ENCODE results near the gene DUOXA1. TPM values are rescaled to one million over a fixed set of nuclear protein-coding genes. Genes with fewer than 3 reads are reported as not detected.

The DUOXA1 gene
- polyA plus RNA-seq, 2 of the 4 experiments (the other 2 are of a cell fraction), result 0.18 to 0.23 TPM

GRCh38 chr15:45134046-45134445 is 4.4 kb upstream of the DUOXA1 start:
- no peak overlapping the region for H3K4me2 ChIP-seq
- WGBS (ENCODE audit: missing lambda C conversion rate), result 70% methylated on average over 3 of the region's 7 CpGs

GRCh38 chr15:45133561-45133920 is 3.9 kb upstream of the DUOXA1 start:
- Histone ChIP-seq H3K27ac (no peak overlapping the region), H3K4me2 (no peak overlapping the region), H3K4me1 (no peaks in the 10 kb centered on the region), H3K4me3 (no peak overlapping the region), H3K9me3 (no peaks in the 10 kb centered on the region)
- POLR2A ChIA-PET, result no interaction called here
- TF ChIP-seq MAZ (IDR thresholded peaks at IDR 0.05; ENCODE audit: borderline replicate concordance, low read depth, low read length) (no peak), TP53 (CRISPR knock-in tag; IDR thresholded peaks at IDR 0.05) (no peak), RCOR1 (IDR thresholded peaks at IDR 0.05; ENCODE audit: low read depth, low read length) (no peak), REST (IDR thresholded peaks at IDR 0.05) (no peak), SMC3 (IDR thresholded peaks at IDR 0.05) (no peak), ELK1 (IDR thresholded peaks at IDR 0.05; ENCODE audit: low read depth, low read length) (no peak), HOXB5 (CRISPR knock-in tag; IDR thresholded peaks at IDR 0.05) (no peak), HOXA7 (CRISPR knock-in tag; IDR thresholded peaks at IDR 0.05) (no peak), POLR2AphosphoS2 (conservative IDR thresholded peaks at IDR 0.05; ENCODE audit: low read length) (no peak), JUN (IDR thresholded peaks at IDR 0.05) (no peak), MYC (IDR thresholded peaks at IDR 0.05; ENCODE audit: borderline replicate concordance, low read length) (no peak), BCL3 (IDR thresholded peaks at IDR 0.05) (no peak)
- no peak for ATAC-seq
- WGBS (ENCODE audit: missing lambda C conversion rate), result 74% methylated on average over 5 of the region's 5 CpGs
- CTCF ChIA-PET, result interaction anchor here (1.6 to 2.1 kb wide), 2 partner anchors 12 to 15 kb away, joined by 4 to 6 read pairs; no protein-coding TSS in a partner anchor
- no peak for DNase-seq (ENCODE audit: low read depth in 1 of 2, low spot score in 1 of 2)
- no peak for FAIRE-seq

More at GRCh38 chr15:45134046-45134445, 4.4 kb upstream of the DUOXA1 start:
- DNase-seq (ENCODE audit: low read depth in 1 of 2, low spot score in 1 of 2) (no peak), ATAC-seq (no peak), FAIRE-seq (no peak)
- Histone ChIP-seq H3K4me3 (no peak overlapping the region), H3K27ac (no peak overlapping the region), H3K4me1 (no peaks in the 10 kb centered on the region), H3K9me3 (no peaks in the 10 kb centered on the region)
- ChIA-PET POLR2A (no interaction called here), CTCF (interaction anchor here (2.1 kb wide), 1 partner anchor 16 kb away, joined by 6 read pairs; no protein-coding TSS in a partner anchor)
- TF ChIP-seq NFE2L2 (conservative IDR thresholded peaks at IDR 0.05; ENCODE audit: low read length), result no peak
- TF ChIP-seq CTCF (IDR thresholded peaks at IDR 0.05), result no peak
- TF ChIP-seq POLR2AphosphoS2 (conservative IDR thresholded peaks at IDR 0.05; ENCODE audit: low read length), result no peak
- TF ChIP-seq USF2 (IDR thresholded peaks at IDR 0.05), result no peak
- TF ChIP-seq RNF2 (IDR thresholded peaks at IDR 0.05; ENCODE audit: borderline replicate concordance, low read depth), result no peak
- no peak for TF ChIP-seq ZSCAN20 (CRISPR knock-in tag; IDR thresholded peaks at IDR 0.05)
- no peak for TF ChIP-seq CHD2 (IDR thresholded peaks at IDR 0.05; ENCODE audit: low read length, partially characterized antibody)
- TF ChIP-seq EHF (CRISPR knock-in tag; IDR thresholded peaks at IDR 0.05), result no peak
